H9 (cell line): Measurements from ENCODE around the gene CRISPLD2. TPM values are rescaled to one million over a fixed set of nuclear protein-coding genes. Genes with fewer than 3 reads are reported as not detected.
"Not testable (repeated sequence)": the region's sequence is repeated elsewhere in the genome, so short reads cannot be mapped to it uniquely, and the experiment has no call there.

Source experiments
- DNase-seq: peaks from one replicate; pipeline ENCODE4 v3.0.0-alpha.2; 2017
- H2AFZ ChIP-seq: one replicate; pipeline ENCODE4 v1.6.1; 2013; ENCODE audit warnings: mild to moderate bottlenecking, low read length, control low read depth, moderate library complexity
- H2AK5ac ChIP-seq: 2 replicates; pipeline ENCODE4 v1.6.1; 2013; ENCODE audit warnings: low read length, control low read depth, mixed read lengths; ENCODE audit not compliant: insufficient read length
- H2BK120ac ChIP-seq: one replicate; pipeline ENCODE4 v1.6.1; 2013; ENCODE audit warnings: low read depth, mild to moderate bottlenecking, low read length, control low read depth, inconsistent platforms; ENCODE audit not compliant: poor library complexity, severe bottlenecking
- H2BK12ac ChIP-seq: 2 replicates; pipeline ENCODE4 v1.6.1; 2013; ENCODE audit warnings: low read length, control low read depth, mixed read lengths, low read depth; ENCODE audit not compliant: insufficient read length
- H2BK15ac ChIP-seq: 2 replicates; pipeline ENCODE4 v1.6.1; 2013; ENCODE audit warnings: low read depth, low read length, control low read depth
- H2BK20ac ChIP-seq: one replicate; pipeline ENCODE4 v1.6.1; 2013; ENCODE audit warnings: low read depth, mild to moderate bottlenecking, low read length, control low read depth, inconsistent platforms; ENCODE audit not compliant: poor library complexity, severe bottlenecking
- H2BK5ac ChIP-seq: 2 replicates; pipeline ENCODE4 v1.6.1; 2013; ENCODE audit warnings: low read length, control low read depth, mixed read lengths; ENCODE audit not compliant: insufficient read length
- H3K14ac ChIP-seq: 2 replicates; pipeline ENCODE4 v1.6.1; 2013; ENCODE audit warnings: low read length, control low read depth; ENCODE audit not compliant: insufficient read depth
- H3K18ac ChIP-seq: 2 replicates; pipeline ENCODE4 v1.6.1; 2013; ENCODE audit warnings: low read depth, mild to moderate bottlenecking, mixed read lengths, low read length, control low read depth; ENCODE audit not compliant: insufficient read length
- H3K23ac ChIP-seq: 2 replicates; pipeline ENCODE4 v1.6.1; 2013; ENCODE audit warnings: low read length, control low read depth, mixed read lengths, low read depth; ENCODE audit not compliant: insufficient read length
- H3K23me2 ChIP-seq: 2 replicates; pipeline ENCODE4 v1.6.1; 2013; ENCODE audit warnings: low read depth, mild to moderate bottlenecking, mixed read lengths, low read length, control low read depth; ENCODE audit not compliant: insufficient read length, poor library complexity, severe bottlenecking
- H3K27ac ChIP-seq: 2 replicates; pipeline ENCODE4 v1.5.1; 2013; ENCODE audit warnings: low read length, control low read depth, mixed read lengths, low read depth; ENCODE audit not compliant: insufficient read length
- H3K27me3 ChIP-seq: 2 replicates; pipeline ENCODE4 v1.6.1; 2013; ENCODE audit warnings: low read length, control low read depth, inconsistent platforms; ENCODE audit not compliant: insufficient read depth
- H3K4ac ChIP-seq: 2 replicates; pipeline ENCODE4 v1.6.1; 2013; ENCODE audit warnings: low read depth, mild to moderate bottlenecking, control low read depth, inconsistent platforms, low read length, moderate library complexity
- H3K4me1 ChIP-seq: 2 replicates; pipeline ENCODE4 v1.6.1; 2013; ENCODE audit warnings: low read length, control low read depth, inconsistent platforms; ENCODE audit not compliant: insufficient read depth
- H3K4me2 ChIP-seq: 2 replicates; pipeline ENCODE4 v1.6.1; 2013; ENCODE audit warnings: low read length, control low read depth, mixed read lengths; ENCODE audit not compliant: insufficient read length, insufficient read depth
- H3K56ac ChIP-seq: 2 replicates; pipeline ENCODE4 v1.6.1; 2013; ENCODE audit warnings: low read depth, mild to moderate bottlenecking, mixed read lengths, low read length, control low read depth; ENCODE audit not compliant: insufficient read length
- H3K79me1 ChIP-seq: 2 replicates; pipeline ENCODE4 v1.6.1; 2013; ENCODE audit warnings: low read depth, mild to moderate bottlenecking, moderate library complexity, low read length, control low read depth, inconsistent platforms; ENCODE audit not compliant: insufficient read depth, poor library complexity, severe bottlenecking
- H3K79me2 ChIP-seq: 2 replicates; pipeline ENCODE4 v1.6.1; 2013; ENCODE audit warnings: low read length, control low read depth, inconsistent platforms; ENCODE audit not compliant: insufficient read depth
- H3K9ac ChIP-seq: 2 replicates; pipeline ENCODE4 v1.6.1; 2013; ENCODE audit warnings: low read length, control low read depth, mixed read lengths; ENCODE audit not compliant: insufficient read length; ENCODE audit errors: extremely low read depth
- H3K9me3 ChIP-seq: one replicate; pipeline ENCODE4 v1.6.1; 2013; ENCODE audit warnings: low read depth, low read length, inconsistent platforms; ENCODE audit not compliant: control insufficient read depth
- H3T11ph ChIP-seq: one replicate; pipeline ENCODE4 v1.6.1; 2013; ENCODE audit warnings: mild to moderate bottlenecking, low read length, control low read depth, inconsistent platforms
- H4K20me1 ChIP-seq: one replicate; pipeline ENCODE4 v1.6.1; 2013; ENCODE audit not compliant: control insufficient read depth, insufficient read length, insufficient read depth
- H4K5ac ChIP-seq: 2 replicates; pipeline ENCODE4 v1.6.1; 2013; ENCODE audit warnings: low read depth, mild to moderate bottlenecking, mixed read lengths, low read length, control low read depth; ENCODE audit not compliant: insufficient read length
- H4K8ac ChIP-seq: replicated peaks from 2 replicates; pipeline ENCODE4 v1.6.1; 2013; ENCODE audit warnings: low read length, control low read depth, mixed read lengths, low read depth; ENCODE audit not compliant: insufficient read length
- H4K91ac ChIP-seq: 2 replicates; pipeline ENCODE4 v1.6.1; 2013; ENCODE audit warnings: low read depth, mild to moderate bottlenecking, moderate library complexity, mixed read lengths, low read length, control low read depth; ENCODE audit not compliant: insufficient read length
- H3K27ac Mint-ChIP-seq, 3 experiments: 2 replicates in 2 of 3; 3 replicates in 1 of 3; pipeline ENCODE4 v1.8.0; 2020 to 2021; ENCODE audit warnings: mixed read lengths in 3 of 3, mild to moderate bottlenecking in 1 of 3, moderate library complexity in 1 of 3
- H3K27me3 Mint-ChIP-seq: 2 replicates; pipeline ENCODE4 v1.8.0; 2021; ENCODE audit warnings: low read depth, mild to moderate bottlenecking, moderate library complexity, mixed read lengths
- H3K36me3 Mint-ChIP-seq, 3 experiments: 2 replicates in 2 of 3; 3 replicates in 1 of 3; pipeline ENCODE4 v1.8.0; 2020 to 2021; ENCODE audit warnings: low read depth in 3 of 3, mixed read lengths in 3 of 3; ENCODE audit not compliant: insufficient read depth in 1 of 3
- H3K4me1 Mint-ChIP-seq, 2 experiments: 2 replicates each; pipeline ENCODE4 v1.8.0; 2020; ENCODE audit warnings: mixed read lengths in 2 of 2
- H3K4me3 Mint-ChIP-seq, 2 experiments: 2 replicates in 1 of 2; 3 replicates in 1 of 2; pipeline ENCODE4 v1.8.0; 2020 to 2021; ENCODE audit warnings: mild to moderate bottlenecking in 2 of 2, mixed read lengths in 2 of 2, moderate library complexity in 1 of 2
- H3K9me3 Mint-ChIP-seq, 2 experiments: 2 replicates in 1 of 2; 3 replicates in 1 of 2; pipeline ENCODE4 v1.8.0; 2020; ENCODE audit warnings: mild to moderate bottlenecking in 2 of 2, mixed read lengths in 2 of 2, moderate library complexity in 1 of 2
- WGBS: extraction: QIAGEN DNeasy Blood & Tissue Kit; methylation state at CpG from one replicate; pipeline ENCODE4 v1.1.7; 2013; ENCODE audit warnings: missing lambda C conversion rate, low lambda C conversion rate, mixed read lengths; ENCODE audit not compliant: insufficient read length; ENCODE audit errors: extremely low coverage; 5-methylcytosine and 5-hydroxymethylcytosine counted together
- total RNA-seq: library from RNA; stranded (reverse); gene quantifications from 2 replicates; pipeline ENCODE4 v1.2.1, GENCODE V29; 2021
- TF ChIP-seq, protein P1 (sequence below): fragments of 200-600 bp; sonication (generic); conservative IDR thresholded peaks from 3 replicates; pipeline ENCODE4 v1.8.0; 2021; ENCODE audit warnings: antibody characterized with exemption, mild to moderate bottlenecking

CRISPLD2 gene
- total RNA-seq, 1 experiment from 2014 or later = 2.3 TPM

DNA sequence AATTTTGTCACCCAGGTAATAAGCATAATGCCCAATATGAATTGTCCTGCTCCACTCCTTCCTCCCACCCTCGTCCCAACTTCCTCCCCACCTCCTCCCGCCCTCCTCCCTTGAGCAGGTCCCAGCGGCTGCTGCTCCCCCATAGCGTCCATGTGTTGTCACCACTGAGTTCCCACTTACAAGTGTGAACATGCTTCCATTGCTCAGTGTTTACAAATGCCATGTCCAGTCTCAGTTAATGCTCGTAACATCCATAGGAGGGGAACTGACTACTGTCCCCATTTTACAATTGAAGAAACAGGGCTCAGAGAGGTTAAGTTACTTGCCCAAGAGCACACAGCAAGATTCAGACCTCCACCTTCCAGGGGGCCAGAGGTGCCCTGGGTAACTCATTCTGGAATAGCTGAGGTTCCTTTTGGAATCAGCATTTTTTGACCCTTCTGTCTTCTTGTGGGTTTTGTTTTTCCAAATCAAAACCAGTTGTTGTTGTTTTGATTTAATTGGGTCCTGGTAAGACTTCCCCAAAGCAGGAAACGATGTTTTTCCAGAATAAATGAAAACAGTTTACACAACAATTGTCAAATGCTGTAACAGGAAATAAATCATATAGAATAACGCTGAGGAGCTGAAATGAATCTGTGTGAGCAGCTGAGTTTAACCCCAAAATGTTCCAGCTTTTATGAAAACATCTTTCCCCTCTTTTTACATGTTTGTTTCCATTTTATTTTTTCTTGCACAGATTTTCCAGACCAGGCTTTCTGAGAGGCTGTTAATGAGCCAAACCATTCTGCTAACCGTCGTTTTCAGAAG, 117.6 kb downstream of the CRISPLD2 start:
- no peak overlapping the region for H2BK120ac ChIP-seq
- WGBS = no CpG with 5 or more reads among the region's 9 CpGs
- no peak overlapping the region for H3K23ac ChIP-seq
- H4K8ac ChIP-seq = no peak overlapping the region
- TF ChIP-seq, protein P1, sequence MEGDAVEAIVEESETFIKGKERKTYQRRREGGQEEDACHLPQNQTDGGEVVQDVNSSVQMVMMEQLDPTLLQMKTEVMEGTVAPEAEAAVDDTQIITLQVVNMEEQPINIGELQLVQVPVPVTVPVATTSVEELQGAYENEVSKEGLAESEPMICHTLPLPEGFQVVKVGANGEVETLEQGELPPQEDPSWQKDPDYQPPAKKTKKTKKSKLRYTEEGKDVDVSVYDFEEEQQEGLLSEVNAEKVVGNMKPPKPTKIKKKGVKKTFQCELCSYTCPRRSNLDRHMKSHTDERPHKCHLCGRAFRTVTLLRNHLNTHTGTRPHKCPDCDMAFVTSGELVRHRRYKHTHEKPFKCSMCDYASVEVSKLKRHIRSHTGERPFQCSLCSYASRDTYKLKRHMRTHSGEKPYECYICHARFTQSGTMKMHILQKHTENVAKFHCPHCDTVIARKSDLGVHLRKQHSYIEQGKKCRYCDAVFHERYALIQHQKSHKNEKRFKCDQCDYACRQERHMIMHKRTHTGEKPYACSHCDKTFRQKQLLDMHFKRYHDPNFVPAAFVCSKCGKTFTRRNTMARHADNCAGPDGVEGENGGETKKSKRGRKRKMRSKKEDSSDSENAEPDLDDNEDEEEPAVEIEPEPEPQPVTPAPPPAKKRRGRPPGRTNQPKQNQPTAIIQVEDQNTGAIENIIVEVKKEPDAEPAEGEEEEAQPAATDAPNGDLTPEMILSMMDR = no peak
- no peaks in the 10 kb centered on the region for H3K9me3 ChIP-seq
- no peaks in the 10 kb centered on the region for H3K79me1 ChIP-seq
- H2AFZ ChIP-seq = no peak overlapping the region
- no peak overlapping the region for H3K9ac ChIP-seq
- Mint-ChIP-seq H3K27me3 (no peaks in the 10 kb centered on the region; the same call in 1 of the 2 replicates), H3K36me3 (no peaks in the 10 kb centered on the region), H3K9me3 (no peaks in the 10 kb centered on the region), H3K27ac (no peak overlapping the region; a peak in 1 of 7 replicates), H3K4me1 (peaks cover 0 to 3% of the 10 kb centered on the region in 2 experiments; a peak in 1 of 4 replicates), H3K4me3 (no peak overlapping the region)
- no peaks in the 10 kb centered on the region for H3K27me3 ChIP-seq
- no peak overlapping the region for H2BK5ac ChIP-seq
- H3K14ac ChIP-seq = no peak overlapping the region
- H4K91ac ChIP-seq = no peak overlapping the region
- no peaks in the 10 kb centered on the region for H3K79me2 ChIP-seq
- no peak overlapping the region for H3K4ac ChIP-seq
- H3K23me2 ChIP-seq = no peaks in the 10 kb centered on the region
- no peak overlapping the region for H3T11ph ChIP-seq
- H2BK20ac ChIP-seq = no peak overlapping the region
- H2AK5ac ChIP-seq = no peak overlapping the region
- H2BK15ac ChIP-seq = no peak overlapping the region
- H2BK12ac ChIP-seq = no peak overlapping the region
- no peaks in the 10 kb centered on the region for H4K20me1 ChIP-seq
- H3K56ac ChIP-seq = no peak overlapping the region
- no peak overlapping the region for H3K18ac ChIP-seq
- no peak for DNase-seq
- no peak overlapping the region for H3K4me2 ChIP-seq
- H3K4me1 ChIP-seq = no peaks in the 10 kb centered on the region
- no peak overlapping the region for H3K27ac ChIP-seq
- no peak overlapping the region for H4K5ac ChIP-seq

DNA sequence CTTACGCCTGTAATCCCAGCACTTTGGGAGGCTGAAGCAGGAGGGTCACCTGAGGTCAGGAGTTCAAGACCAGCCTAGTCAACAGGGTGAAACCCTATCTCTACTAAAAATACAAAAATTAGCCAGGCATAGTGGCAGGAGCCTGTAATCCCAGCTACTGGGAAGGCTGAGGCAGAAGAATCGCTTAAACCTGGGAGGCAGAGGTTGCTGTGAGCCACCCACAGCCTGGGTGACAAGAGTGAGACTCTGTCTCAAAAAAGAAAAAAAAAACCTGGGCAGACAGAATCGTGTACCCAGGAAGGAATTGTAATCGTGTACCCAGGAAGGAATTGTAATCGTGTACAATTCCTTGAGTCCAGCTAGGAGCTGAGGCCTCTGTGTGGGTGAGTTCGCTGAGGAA, 118.8 kb downstream of the CRISPLD2 start:
- H2AK5ac ChIP-seq, H4K5ac ChIP-seq, H2BK5ac ChIP-seq, H3K27me3 ChIP-seq, H3K14ac ChIP-seq, H3T11ph ChIP-seq, H2BK12ac ChIP-seq, H3K4me1 ChIP-seq, H3K4ac ChIP-seq, H3K23me2 ChIP-seq, H3K9ac ChIP-seq, H3K4me3 Mint-ChIP-seq, H3K18ac ChIP-seq, H3K9me3 Mint-ChIP-seq, H2BK15ac ChIP-seq, H3K27ac ChIP-seq, H3K9me3 ChIP-seq, DNase-seq, H3K23ac ChIP-seq, H2AFZ ChIP-seq, H3K27ac Mint-ChIP-seq, H3K79me1 ChIP-seq, H3K36me3 Mint-ChIP-seq, H3K27me3 Mint-ChIP-seq, H3K79me2 ChIP-seq, H4K8ac ChIP-seq, H2BK120ac ChIP-seq, H4K91ac ChIP-seq, H3K56ac ChIP-seq, H3K4me2 ChIP-seq, H4K20me1 ChIP-seq, H3K4me1 Mint-ChIP-seq, H2BK20ac ChIP-seq: not testable (repeated sequence)
- WGBS = no CpG with 5 or more reads among the region's 6 CpGs
